Fibroblast of peridontal ligament (primary cell): ENCODE data around the gene COL8A2.

Source experiments
- DNase-seq: peaks from one replicate; pipeline ENCODE4 v3.0.0-alpha.2; 2010; ENCODE audit errors: extremely low read depth

COL8A2 gene

GRCh38 chr1:36157973-36158826 is 33.2 kb upstream of the COL8A2 start:
- no peak for DNase-seq

DNA sequence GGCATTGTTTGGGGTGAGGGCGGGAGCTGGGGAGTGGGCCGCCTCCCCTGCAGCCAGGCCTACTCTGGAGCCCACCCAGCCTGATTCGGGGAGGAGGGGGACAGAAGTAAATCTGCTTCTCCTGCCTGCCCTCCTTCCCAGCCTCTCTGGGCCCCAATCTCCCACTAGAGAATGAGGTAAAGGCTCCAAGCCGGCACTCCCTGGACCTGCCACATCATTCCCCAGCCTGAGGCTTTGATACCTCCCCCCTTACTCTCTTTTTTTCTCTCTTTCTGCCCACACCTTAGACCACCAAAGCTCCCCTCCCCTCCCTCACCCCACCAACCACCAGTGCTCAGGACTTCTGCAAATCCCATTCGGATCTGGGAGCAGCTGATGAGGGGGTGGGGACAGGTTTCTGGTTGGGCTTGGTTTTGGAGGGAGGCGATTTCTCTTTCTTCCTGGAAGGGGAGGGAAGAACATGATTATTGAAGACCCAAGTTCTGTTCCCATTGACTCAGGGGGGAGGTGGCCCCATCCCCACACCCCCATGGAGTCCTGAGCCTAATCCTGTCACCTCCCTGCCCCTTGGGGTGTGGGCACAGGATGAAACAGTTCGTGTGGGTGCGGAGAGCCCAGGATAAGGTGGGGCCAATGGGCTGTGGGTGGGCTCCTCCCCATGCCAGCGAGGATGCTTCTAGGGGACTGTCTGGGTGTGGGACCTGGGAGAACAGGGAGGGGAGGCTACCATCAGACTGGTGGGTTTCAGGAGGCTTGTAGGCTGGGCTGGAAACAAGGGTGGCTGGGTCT is 32.3 kb upstream of the COL8A2 start:
- peak; percentile 31 for DNase-seq

GRCh38 chr1:36156329-36157114 is 31.5 kb upstream of the COL8A2 start:
- DNase-seq: peak; percentile 30

DNA sequence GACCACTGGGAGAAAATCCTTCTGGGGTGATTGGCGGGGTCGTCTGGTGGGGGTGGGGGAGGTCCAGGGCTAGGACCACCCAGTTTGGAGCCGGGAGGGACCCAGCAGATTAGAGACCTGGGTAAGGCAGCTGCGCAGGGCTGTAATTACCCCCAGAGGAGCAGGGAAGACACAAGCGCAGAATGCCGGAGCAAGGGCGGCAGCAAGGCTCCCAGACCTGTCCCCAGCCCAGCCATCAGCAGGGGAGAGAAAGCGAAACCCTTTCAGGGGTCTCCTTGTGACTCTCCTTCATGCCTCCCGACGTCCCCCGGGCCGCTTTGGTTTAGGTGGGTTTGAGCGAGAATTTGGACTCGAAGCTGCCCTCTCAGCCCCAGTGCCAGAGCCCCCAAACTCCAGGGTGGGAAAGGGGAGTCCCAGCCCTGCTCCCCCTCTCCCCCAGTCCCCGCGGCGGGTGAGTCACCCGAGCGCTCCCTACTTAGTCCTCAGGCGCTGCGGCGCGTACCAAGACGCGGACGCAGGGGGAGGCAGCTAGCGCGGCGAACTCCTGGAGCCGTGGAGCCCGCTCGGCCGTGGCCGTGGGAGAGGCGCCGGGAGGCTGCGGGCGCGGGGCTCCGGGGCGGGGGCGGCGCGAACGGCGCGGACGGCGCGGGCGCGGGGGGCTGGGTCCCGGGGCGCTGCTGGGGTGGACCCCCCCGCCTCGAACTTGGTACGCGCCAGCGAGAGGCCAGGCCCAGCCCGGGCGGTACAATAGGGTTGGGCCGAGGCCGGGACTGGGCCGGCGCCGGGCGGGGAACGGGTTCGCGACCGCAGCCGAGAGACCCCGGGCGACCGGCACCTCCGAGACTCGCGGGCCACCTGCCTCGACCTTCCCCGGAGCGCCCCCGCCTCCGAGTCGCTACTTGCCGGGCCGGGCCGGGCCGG is 30.6 kb upstream of the COL8A2 start, which contains the start of gene MAP7D1:
MAP7D1 (plus strand) TSS at position 753 of the 921 bp plus-strand sequence. CDS start 258 bp downstream, outside the sequence.
- DNase-seq: peak; percentile 76

DNA sequence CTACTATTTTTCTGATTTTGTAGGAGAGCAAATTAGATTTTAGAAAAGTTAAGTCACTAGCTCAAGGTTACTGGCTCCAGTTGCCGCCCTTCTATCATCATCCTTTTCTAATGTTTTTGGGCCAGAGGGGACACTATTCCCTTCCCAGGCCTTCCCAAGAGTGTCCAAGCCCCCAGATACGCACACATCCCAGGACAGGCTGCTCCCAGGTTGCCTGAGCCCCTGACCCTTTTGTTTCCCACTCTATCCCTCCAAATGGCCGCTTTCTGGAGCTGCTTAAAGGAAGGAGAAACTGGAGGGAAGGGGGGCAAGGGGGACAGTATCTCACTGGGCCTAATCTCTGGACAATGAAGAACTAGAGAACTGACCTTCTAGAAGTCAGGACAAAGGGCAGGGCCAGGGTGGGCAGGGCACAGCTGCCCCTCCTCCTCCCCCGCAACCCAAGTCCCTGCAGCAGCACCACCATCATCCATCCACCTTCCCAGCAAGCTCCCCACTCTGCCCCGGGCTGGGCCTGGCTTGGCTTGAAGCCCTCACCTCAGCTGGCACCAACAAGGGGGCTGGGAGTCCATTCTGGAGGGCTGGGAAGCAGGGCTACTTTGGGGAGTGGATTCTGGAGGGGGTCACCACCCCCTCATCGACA is 29.9 kb upstream of the COL8A2 start:
- no peak for DNase-seq

GRCh38 chr1:36154335-36154734 is 29.3 kb upstream of the COL8A2 start:
- DNase-seq: no peak

DNA sequence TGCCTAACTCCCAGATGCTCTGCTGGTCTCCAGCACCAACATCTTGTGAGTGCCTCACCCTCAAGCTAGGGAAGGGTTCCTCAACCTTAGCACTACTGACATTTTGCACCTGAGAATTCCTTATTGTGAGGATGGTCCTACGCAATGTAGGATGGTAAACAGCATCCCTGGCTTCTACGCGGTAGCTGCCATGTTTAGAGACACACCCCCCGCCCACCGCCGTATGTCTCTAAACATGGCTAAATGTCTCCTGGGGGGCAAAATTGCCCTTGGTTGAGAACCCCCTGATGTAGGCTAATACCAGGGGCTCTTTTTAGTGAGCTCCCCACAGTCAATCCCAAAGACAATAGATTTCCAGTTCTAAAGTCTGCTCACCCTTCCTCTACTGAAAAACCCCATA is 28.5 kb upstream of the COL8A2 start:
- no peak for DNase-seq

DNA sequence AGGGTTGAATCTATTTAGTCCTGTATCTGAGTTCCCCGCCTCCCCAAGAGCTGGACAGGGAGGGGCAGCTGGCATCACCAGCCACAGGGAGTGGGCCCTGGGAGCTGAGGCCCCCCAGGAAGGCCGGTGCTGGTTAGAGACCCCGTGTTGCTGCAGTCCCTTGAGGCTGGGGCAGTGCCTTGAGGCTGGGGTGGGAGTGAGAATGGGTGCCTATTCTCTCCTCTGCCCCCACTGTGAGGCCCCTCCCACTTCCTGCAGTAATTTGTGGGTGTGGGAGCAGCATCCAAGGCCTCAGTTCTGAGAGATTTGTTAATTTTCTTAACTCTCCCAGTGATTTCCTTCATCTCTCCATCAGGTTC is 26.8 kb upstream of the COL8A2 start:
- DNase-seq: no peak

GRCh38 chr1:36151134-36151844 is 26.3 kb upstream of the COL8A2 start:
- DNase-seq: peak; percentile 14

GRCh38 chr1:36150296-36151133 is 25.5 kb upstream of the COL8A2 start:
- peak; percentile 88 for DNase-seq

- DNase-seq: no peak
These were observed 24.9 kb upstream of the COL8A2 start for GRCh38 chr1:36149973-36150295.

GRCh38 chr1:36149237-36149972 is 24.4 kb upstream of the COL8A2 start, which contains the start of gene TRAPPC3:
TSS of gene TRAPPC3 (minus strand) at chr1:36149486. CDS start at chr1:36149378, 108 bp downstream.
- DNase-seq: peak; percentile 99

DNA sequence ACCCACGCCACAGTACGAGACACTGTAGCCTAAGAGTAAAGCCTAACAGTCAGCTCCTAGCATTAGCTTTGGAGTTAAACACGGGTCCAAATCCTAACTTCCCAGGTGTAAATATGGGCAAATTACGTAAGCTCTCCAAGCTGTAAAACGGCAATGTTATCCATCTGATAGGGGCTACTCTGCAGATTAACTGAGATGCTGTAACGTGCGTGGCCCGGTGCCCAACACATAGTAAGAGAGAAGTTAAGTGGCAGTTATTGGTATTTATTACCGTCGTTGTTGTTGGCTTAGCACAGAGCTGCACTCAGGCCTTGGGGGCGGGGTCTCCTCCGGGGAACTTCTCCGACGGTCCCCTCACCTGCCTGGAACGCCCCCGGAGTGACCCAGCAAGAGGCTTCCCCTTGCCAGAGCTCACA is 23.8 kb upstream of the COL8A2 start:
- DNase-seq: peak; percentile 30

DNA sequence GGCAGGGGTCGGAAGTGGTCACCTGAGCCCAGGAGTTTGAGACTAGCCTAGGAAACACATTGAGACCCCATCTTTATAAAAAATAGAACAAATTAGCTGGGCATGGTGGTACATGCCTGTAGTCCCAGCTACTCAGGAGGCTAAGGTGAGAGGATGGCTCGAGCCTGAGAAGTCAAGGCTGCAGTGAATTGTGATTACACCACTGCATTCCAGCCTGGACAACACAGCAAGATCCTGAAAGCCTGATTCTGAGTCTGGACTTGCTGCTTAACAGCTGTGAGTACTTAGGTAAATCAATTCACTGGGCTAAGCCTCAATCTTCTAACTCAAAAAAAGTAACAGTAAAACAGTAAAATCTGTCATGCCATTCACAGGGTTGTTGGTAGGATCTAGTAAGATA is 19.4 kb upstream of the COL8A2 start:
- DNase-seq: no peak

- no peak for DNase-seq
These were observed 18.4 kb upstream of the COL8A2 start for GRCh38 chr1:36143424-36143823.

- peak; percentile 18 for DNase-seq
These were observed 17.1 kb upstream of the COL8A2 start for GRCh38 chr1:36142121-36142520.

- no peak for DNase-seq
These were observed 14.5 kb upstream of the COL8A2 start for GRCh38 chr1:36139521-36139920.

- no peak for DNase-seq
These were observed 12.8 kb upstream of the COL8A2 start for GRCh38 chr1:36137776-36138175.
